Measurements from ENCODE around the gene GRAP. TPM values are rescaled to one million over a fixed set of nuclear protein-coding genes. Genes with fewer than 3 reads are reported as not detected.

The GRAP gene
- 0.23 and 0.26 TPM in 2 replicates for total RNA-seq

GRCh38 chr17:19046782-19047375 lies at the start of gene GRAP:
Gene GRAP, minus strand, starts transcription at chr17:19046957. Its CDS starts 31 bp downstream, at chr17:19046926.

GRCh38 chr17:19004421-19005136 lies 42.2 kb downstream of the GRAP start, which contains the start of gene FAM83G:
Gene FAM83G, minus strand, starts transcription at chr17:19004764. Its CDS starts 723 bp downstream, at chr17:19004041.

Other genes starting within 250 kb of the GRAP start
- gene PRPSAP2, start 188.8 kb downstream of the GRAP start, total RNA-seq = 23.9 and 113 TPM in 2 replicates
- gene SLC5A10, start 94.8 kb downstream of the GRAP start, total RNA-seq = not detected in 2 replicates
- gene FAM83G, start 42.2 kb downstream of the GRAP start, total RNA-seq = 2.9 and 3.7 TPM in 2 replicates
- gene GRAPL, start 80.6 kb upstream of the GRAP start, total RNA-seq = not detected in 2 replicates
- 18.4 and 21.0 TPM in 2 replicates for gene EPN2, start 190.4 kb upstream of the GRAP start, total RNA-seq

All from pericardium fibroblast (primary cell).